ENCODE data around the gene ANKS1B. TPM values are rescaled to one million over a fixed set of nuclear protein-coding genes. Genes with fewer than 3 reads are reported as not detected.

ANKS1B gene
- total RNA-seq, 4 donors from 2014 or later = 4.9 to 15.4 (median 9.4) TPM

- WGBS = 81% methylated on average over 7 of the region's 7 CpGs
- Histone ChIP-seq H3K9me3 (no peaks in the 10 kb centered on the region), H3K36me3 (no peaks in the 10 kb centered on the region), H3K27ac (no peak overlapping the region), H3K4me3 (no peak overlapping the region), H3K4me1 (no peaks in the 10 kb centered on the region), H3K27me3 (no peaks in the 10 kb centered on the region)
- no peak for DNase-seq (ENCODE audit: low spot score in 2 of 2)
- TF ChIP-seq EP300 (IDR thresholded peaks at IDR 0.05) (no peak), POLR2AphosphoS5 (IDR thresholded peaks at IDR 0.05) (no peak), POLR2A (IDR thresholded peaks at IDR 0.05) (no peak)
- TF ChIP-seq, protein P1, sequence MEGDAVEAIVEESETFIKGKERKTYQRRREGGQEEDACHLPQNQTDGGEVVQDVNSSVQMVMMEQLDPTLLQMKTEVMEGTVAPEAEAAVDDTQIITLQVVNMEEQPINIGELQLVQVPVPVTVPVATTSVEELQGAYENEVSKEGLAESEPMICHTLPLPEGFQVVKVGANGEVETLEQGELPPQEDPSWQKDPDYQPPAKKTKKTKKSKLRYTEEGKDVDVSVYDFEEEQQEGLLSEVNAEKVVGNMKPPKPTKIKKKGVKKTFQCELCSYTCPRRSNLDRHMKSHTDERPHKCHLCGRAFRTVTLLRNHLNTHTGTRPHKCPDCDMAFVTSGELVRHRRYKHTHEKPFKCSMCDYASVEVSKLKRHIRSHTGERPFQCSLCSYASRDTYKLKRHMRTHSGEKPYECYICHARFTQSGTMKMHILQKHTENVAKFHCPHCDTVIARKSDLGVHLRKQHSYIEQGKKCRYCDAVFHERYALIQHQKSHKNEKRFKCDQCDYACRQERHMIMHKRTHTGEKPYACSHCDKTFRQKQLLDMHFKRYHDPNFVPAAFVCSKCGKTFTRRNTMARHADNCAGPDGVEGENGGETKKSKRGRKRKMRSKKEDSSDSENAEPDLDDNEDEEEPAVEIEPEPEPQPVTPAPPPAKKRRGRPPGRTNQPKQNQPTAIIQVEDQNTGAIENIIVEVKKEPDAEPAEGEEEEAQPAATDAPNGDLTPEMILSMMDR (IDR thresholded peaks at IDR 0.05) = no peak
Observed at GRCh38 chr12:98812225-98812624, 1172.5 kb downstream of the ANKS1B start.

DNA sequence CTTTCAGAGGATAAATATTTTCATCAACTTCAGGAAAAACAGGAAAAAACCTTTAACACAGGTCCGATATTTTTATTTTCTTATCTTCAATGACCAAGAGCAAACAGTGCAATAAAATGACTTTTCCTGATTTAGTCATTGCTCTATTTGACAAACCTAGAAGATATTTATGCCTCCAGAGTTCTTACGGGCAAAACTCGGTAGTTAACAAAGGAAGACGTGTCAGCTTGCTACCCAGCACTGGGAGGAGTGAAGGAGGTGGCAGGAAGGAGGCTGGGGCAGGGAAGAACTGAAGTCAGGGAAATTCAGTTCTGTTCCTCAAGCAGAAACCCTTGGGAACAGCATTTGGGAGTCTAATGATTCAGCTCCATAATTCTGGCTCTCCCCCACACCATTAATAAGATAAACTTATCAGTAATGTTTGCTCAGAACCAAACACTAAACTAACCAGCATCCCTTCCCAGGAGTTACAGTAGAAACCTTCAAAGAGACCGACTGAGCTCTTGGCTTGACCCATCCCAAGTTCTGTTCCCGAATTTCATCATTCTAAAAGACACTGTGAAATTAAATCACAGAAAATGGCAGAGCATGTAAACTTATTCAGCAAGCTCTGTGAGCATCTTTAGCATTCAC, 1176.4 kb downstream of the ANKS1B start:
- DNase-seq (ENCODE audit: low spot score in 2 of 2) = no peak
- H3K9me3 ChIP-seq = no peaks in the 10 kb centered on the region
- TF ChIP-seq POLR2AphosphoS5 (IDR thresholded peaks at IDR 0.05) (no peak), EP300 (IDR thresholded peaks at IDR 0.05) (no peak), POLR2A (IDR thresholded peaks at IDR 0.05) (no peak)
- TF ChIP-seq, protein P1 (IDR thresholded peaks at IDR 0.05) = no peak
- H3K4me3 ChIP-seq = no peak overlapping the region
- no peaks in the 10 kb centered on the region for H3K36me3 ChIP-seq
- H3K27ac ChIP-seq = no peak overlapping the region
- no peaks in the 10 kb centered on the region for H3K4me1 ChIP-seq
- H3K27me3 ChIP-seq = no peaks in the 10 kb centered on the region
- 58% methylated on average over 6 of the region's 6 CpGs for WGBS

- Histone ChIP-seq H3K36me3 (no peaks in the 10 kb centered on the region), H3K4me3 (no peak overlapping the region), H3K4me1 (no peaks in the 10 kb centered on the region), H3K9me3 (no peaks in the 10 kb centered on the region), H3K27me3 (no peaks in the 10 kb centered on the region), H3K27ac (no peak overlapping the region)
- DNase-seq (ENCODE audit: low spot score in 2 of 2) = no peak
- 59% methylated on average over 2 of the region's 2 CpGs for WGBS
- TF ChIP-seq POLR2A (IDR thresholded peaks at IDR 0.05) = no peak
- TF ChIP-seq POLR2AphosphoS5 (IDR thresholded peaks at IDR 0.05) = no peak
- TF ChIP-seq EP300 (IDR thresholded peaks at IDR 0.05) = no peak
- TF ChIP-seq, protein P1 (IDR thresholded peaks at IDR 0.05) = no peak
Observed at GRCh38 chr12:98807187-98807586, 1177.5 kb downstream of the ANKS1B start.

- H3K27me3 ChIP-seq = no peaks in the 10 kb centered on the region
- no peak for DNase-seq (ENCODE audit: low spot score in 2 of 2)
- WGBS = 60% methylated on average over 6 of the region's 6 CpGs
- H3K36me3 ChIP-seq = no peaks in the 10 kb centered on the region
- TF ChIP-seq POLR2A (IDR thresholded peaks at IDR 0.05) = no peak
- no peak for TF ChIP-seq EP300 (IDR thresholded peaks at IDR 0.05)
- H3K4me3 ChIP-seq = no peak overlapping the region
- H3K27ac ChIP-seq = no peak overlapping the region
- no peaks in the 10 kb centered on the region for H3K4me1 ChIP-seq
- H3K9me3 ChIP-seq = no peaks in the 10 kb centered on the region
Observed at GRCh38 chr12:98803468-98804209, 1181.1 kb downstream of the ANKS1B start.

DNA sequence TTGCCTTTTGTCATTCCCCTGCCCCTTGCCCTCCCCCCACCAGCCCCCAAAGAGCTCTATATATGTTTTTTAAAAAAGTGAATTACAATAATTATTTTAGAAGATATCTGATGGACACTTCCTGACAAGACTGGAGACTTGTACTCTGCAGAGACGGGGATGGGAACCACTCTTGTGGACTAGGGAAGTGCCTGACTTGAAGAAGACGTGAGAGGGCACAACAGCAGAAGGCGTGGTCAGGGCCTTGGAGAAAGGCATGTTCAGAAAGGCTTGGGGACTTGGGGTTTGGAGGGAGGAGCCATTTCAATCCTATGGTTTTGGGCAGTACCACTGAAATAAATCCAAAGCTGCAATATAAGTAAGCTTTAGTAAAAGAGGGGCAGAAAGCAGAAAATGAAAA, 1184.9 kb downstream of the ANKS1B start:
- Histone ChIP-seq H3K27me3 (no peaks in the 10 kb centered on the region), H3K27ac (no peak overlapping the region), H3K36me3 (no peaks in the 10 kb centered on the region), H3K4me3 (no peak overlapping the region), H3K4me1 (no peaks in the 10 kb centered on the region), H3K9me3 (no peaks in the 10 kb centered on the region)
- no peak for DNase-seq (ENCODE audit: low spot score in 2 of 2)
- WGBS = 76% methylated on average over 3 of the region's 3 CpGs
- TF ChIP-seq, protein P1 (IDR thresholded peaks at IDR 0.05) = no peak
- TF ChIP-seq POLR2AphosphoS5 (IDR thresholded peaks at IDR 0.05) (no peak), POLR2A (IDR thresholded peaks at IDR 0.05) (no peak), EP300 (IDR thresholded peaks at IDR 0.05) (no peak)

All from suprapubic skin (tissue), 4 donors.